Liver (tissue), 9 donors: ENCODE measurements around the gene THEM4. TPM values are rescaled to one million over a fixed set of nuclear protein-coding genes. Genes with fewer than 3 reads are reported as not detected.

Experiments
- DNase-seq: peaks from one replicate; pipeline ENCODE4 v3.0.0-alpha.2; 2017; ENCODE audit warnings: low spot score
- H3K27ac ChIP-seq, 2 donors: one replicate each; pipeline ENCODE4 v1.7.0; 2013; ENCODE audit warnings: inconsistent platforms in 2 of 2, low read length in 2 of 2, control low read depth in 1 of 2, low read depth in 1 of 2, mild to moderate bottlenecking in 1 of 2
- H3K27me3 ChIP-seq, 4 donors: one replicate each; pipeline versions ENCODE4 v1.6.1 to v1.7.0; 2013; ENCODE audit warnings: low read length in 3 of 4, inconsistent platforms in 1 of 4, mild to moderate bottlenecking in 1 of 4, moderate library complexity in 1 of 4; ENCODE audit not compliant: control insufficient read depth in 4 of 4, insufficient read depth in 4 of 4
- H3K36me3 ChIP-seq, 4 donors: one replicate each; pipeline versions ENCODE4 v1.6.1 to v1.7.0; 2013; ENCODE audit warnings: low read length in 3 of 4, mild to moderate bottlenecking in 3 of 4, low read depth in 1 of 4, moderate library complexity in 1 of 4; ENCODE audit not compliant: control insufficient read depth in 4 of 4, insufficient read depth in 3 of 4
- H3K4me1 ChIP-seq, 4 donors: one replicate each; pipeline versions ENCODE4 v1.6.1 to v1.7.0; 2013; ENCODE audit warnings: low read length in 3 of 4, mild to moderate bottlenecking in 3 of 4, moderate library complexity in 1 of 4; ENCODE audit not compliant: control insufficient read depth in 4 of 4, insufficient read depth in 4 of 4
- H3K4me3 ChIP-seq, 3 donors: one replicate each; pipeline versions ENCODE4 v1.6.1 to v1.7.0; 2013; ENCODE audit warnings: low read length in 3 of 3, control low read depth in 1 of 3, low read depth in 1 of 3, mild to moderate bottlenecking in 1 of 3
- H3K9ac ChIP-seq, 2 donors: one replicate each; pipeline ENCODE4 v1.7.0; 2013; ENCODE audit warnings: low read length in 2 of 2, mild to moderate bottlenecking in 2 of 2, moderate library complexity in 2 of 2, control low read depth in 1 of 2, low read depth in 1 of 2
- H3K9me3 ChIP-seq, 4 donors: one replicate each; pipeline versions ENCODE4 v1.6.1 to v1.7.0; 2013; ENCODE audit warnings: low read length in 3 of 4; ENCODE audit not compliant: control insufficient read depth in 4 of 4
- CTCF ChIP-seq: fragments of 150-350 bp; IDR thresholded peaks from 2 replicates; pipeline ENCODE4 v1.5.1; 2017; ENCODE audit warnings: improper control_type of control experiment, low read depth, low read length; ENCODE audit not compliant: missing input control
- EGR1 ChIP-seq, 2 donors: IDR thresholded peaks; 2 replicates each; pipeline ENCODE4 v1.6.1; 2016 to 2018; ENCODE audit warnings: antibody characterized with exemption in 2 of 2, low read depth in 2 of 2
- RXRA ChIP-seq, 2 donors: IDR thresholded peaks; 2 replicates each; pipeline ENCODE4 v1.6.1; 2017 to 2018; ENCODE audit warnings: antibody characterized with exemption in 2 of 2, mild to moderate bottlenecking in 1 of 2
- SP1 ChIP-seq: IDR thresholded peaks from 2 replicates; pipeline ENCODE4 v1.6.1; 2018; ENCODE audit warnings: antibody characterized with exemption, mild to moderate bottlenecking
- TAF1 ChIP-seq: conservative IDR thresholded peaks from 2 replicates; pipeline ENCODE4 v1.6.1; 2016; ENCODE audit warnings: antibody characterized with exemption, mild to moderate bottlenecking
- YY1 ChIP-seq: IDR thresholded peaks from 2 replicates; pipeline ENCODE4 v1.6.1; 2016; ENCODE audit warnings: antibody characterized with exemption, mild to moderate bottlenecking
- WGBS: extraction: QIAGEN DNeasy Blood & Tissue Kit; methylation state at CpG from one replicate; pipeline ENCODE4 v1.1.7; 2013; 5-methylcytosine and 5-hydroxymethylcytosine counted together
- polyA plus RNA-seq, 2 donors: library from polyadenylated mRNA; stranded (reverse) in 1 of 2; unstranded in 1 of 2; fragments of 200-250 nt in 1 of 2; fragments of >200 nt in 1 of 2; fragmentation: Nextera tagmentation in 1 of 2; extraction: Ambion mirVana in 1 of 2; gene quantifications; one replicate each; pipeline versions ENCODE4 v1.2.1 to v1.2.3, GENCODE V29; 2013 to 2015
- total RNA-seq, 2 donors: library from RNA; depleted of rRNA; stranded (reverse); fragments of >200 nt; gene quantifications; one replicate each; pipeline ENCODE4 v1.2.3, GENCODE V29; 2014
- TF ChIP-seq, protein P1 (sequence below): IDR thresholded peaks from 2 replicates; pipeline ENCODE4 v1.6.1; 2016; ENCODE audit warnings: antibody characterized with exemption
- TF ChIP-seq, protein P2 (sequence below): IDR thresholded peaks from 2 replicates; pipeline ENCODE4 v1.6.1; 2016; ENCODE audit warnings: antibody characterized with exemption
- TF ChIP-seq, protein P3 (sequence below): IDR thresholded peaks from 2 replicates; pipeline ENCODE4 v1.6.1; 2016; ENCODE audit warnings: antibody characterized with exemption
- TF ChIP-seq, protein P4 (sequence below): IDR thresholded peaks from 2 replicates; pipeline ENCODE4 v1.6.1; 2016; ENCODE audit warnings: antibody characterized with exemption, mild to moderate bottlenecking
- donor health status: healthy.
- donor health status: healthy.
- donor health status: healthy.
- donor health status: healthy.
- donor health status: healthy.

The THEM4 gene
- total and polyA plus RNA-seq, 4 donors = 6.1 to 16.2 (median 9.8) TPM

DNA sequence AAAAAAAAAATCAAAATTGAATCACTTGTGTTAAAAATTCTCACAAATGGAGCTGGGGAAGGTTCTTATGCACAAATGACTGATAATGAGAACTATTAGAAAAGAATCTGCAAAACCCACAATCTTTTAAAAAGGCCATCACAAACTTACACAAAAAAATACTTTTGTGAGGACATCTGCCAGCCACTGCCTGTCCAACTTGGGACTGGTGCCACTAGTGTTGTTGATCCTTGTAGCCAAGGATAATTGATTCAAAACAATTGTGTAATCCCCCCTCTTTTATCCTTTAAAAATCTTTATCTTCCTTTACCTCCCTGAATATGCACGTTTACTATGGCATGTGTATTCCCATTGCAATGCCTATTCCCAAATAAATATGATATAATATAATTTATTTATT, 39.2 kb upstream of the THEM4 start:
- DNase-seq = no peak
- no peaks in the 10 kb centered on the region for H3K9me3 ChIP-seq
- H3K36me3 ChIP-seq = no peaks in the 10 kb centered on the region
- no peaks in the 10 kb centered on the region for H3K27me3 ChIP-seq
- WGBS = 34% methylated on average over 1 of the region's 1 CpG
- no peak overlapping the region for H3K27ac ChIP-seq
- no peak overlapping the region for H3K9ac ChIP-seq
- H3K4me1 ChIP-seq = no peaks in the 10 kb centered on the region
- TF ChIP-seq, protein P1, sequence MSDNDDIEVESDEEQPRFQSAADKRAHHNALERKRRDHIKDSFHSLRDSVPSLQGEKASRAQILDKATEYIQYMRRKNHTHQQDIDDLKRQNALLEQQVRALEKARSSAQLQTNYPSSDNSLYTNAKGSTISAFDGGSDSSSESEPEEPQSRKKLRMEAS = no peak
- TF ChIP-seq EGR1 (IDR thresholded peaks at IDR 0.05; ENCODE audit: low read depth in 2 of 2) = no peak
- TF ChIP-seq, protein P2, sequence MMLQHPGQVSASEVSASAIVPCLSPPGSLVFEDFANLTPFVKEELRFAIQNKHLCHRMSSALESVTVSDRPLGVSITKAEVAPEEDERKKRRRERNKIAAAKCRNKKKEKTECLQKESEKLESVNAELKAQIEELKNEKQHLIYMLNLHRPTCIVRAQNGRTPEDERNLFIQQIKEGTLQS = no peak
- TF ChIP-seq TAF1 = no peak
- TF ChIP-seq, protein P3, sequence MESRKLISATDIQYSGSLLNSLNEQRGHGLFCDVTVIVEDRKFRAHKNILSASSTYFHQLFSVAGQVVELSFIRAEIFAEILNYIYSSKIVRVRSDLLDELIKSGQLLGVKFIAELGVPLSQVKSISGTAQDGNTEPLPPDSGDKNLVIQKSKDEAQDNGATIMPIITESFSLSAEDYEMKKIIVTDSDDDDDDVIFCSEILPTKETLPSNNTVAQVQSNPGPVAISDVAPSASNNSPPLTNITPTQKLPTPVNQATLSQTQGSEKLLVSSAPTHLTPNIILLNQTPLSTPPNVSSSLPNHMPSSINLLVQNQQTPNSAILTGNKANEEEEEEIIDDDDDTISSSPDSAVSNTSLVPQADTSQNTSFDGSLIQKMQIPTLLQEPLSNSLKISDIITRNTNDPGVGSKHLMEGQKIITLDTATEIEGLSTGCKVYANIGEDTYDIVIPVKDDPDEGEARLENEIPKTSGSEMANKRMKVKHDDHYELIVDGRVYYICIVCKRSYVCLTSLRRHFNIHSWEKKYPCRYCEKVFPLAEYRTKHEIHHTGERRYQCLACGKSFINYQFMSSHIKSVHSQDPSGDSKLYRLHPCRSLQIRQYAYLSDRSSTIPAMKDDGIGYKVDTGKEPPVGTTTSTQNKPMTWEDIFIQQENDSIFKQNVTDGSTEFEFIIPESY = no peak
- no peak for TF ChIP-seq RXRA (IDR thresholded peaks at IDR 0.05)
- no peak for TF ChIP-seq SP1
- TF ChIP-seq, protein P4, sequence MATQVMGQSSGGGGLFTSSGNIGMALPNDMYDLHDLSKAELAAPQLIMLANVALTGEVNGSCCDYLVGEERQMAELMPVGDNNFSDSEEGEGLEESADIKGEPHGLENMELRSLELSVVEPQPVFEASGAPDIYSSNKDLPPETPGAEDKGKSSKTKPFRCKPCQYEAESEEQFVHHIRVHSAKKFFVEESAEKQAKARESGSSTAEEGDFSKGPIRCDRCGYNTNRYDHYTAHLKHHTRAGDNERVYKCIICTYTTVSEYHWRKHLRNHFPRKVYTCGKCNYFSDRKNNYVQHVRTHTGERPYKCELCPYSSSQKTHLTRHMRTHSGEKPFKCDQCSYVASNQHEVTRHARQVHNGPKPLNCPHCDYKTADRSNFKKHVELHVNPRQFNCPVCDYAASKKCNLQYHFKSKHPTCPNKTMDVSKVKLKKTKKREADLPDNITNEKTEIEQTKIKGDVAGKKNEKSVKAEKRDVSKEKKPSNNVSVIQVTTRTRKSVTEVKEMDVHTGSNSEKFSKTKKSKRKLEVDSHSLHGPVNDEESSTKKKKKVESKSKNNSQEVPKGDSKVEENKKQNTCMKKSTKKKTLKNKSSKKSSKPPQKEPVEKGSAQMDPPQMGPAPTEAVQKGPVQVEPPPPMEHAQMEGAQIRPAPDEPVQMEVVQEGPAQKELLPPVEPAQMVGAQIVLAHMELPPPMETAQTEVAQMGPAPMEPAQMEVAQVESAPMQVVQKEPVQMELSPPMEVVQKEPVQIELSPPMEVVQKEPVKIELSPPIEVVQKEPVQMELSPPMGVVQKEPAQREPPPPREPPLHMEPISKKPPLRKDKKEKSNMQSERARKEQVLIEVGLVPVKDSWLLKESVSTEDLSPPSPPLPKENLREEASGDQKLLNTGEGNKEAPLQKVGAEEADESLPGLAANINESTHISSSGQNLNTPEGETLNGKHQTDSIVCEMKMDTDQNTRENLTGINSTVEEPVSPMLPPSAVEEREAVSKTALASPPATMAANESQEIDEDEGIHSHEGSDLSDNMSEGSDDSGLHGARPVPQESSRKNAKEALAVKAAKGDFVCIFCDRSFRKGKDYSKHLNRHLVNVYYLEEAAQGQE = no peak
- TF ChIP-seq YY1 = no peak
- TF ChIP-seq CTCF = no peak
- no peak overlapping the region for H3K4me3 ChIP-seq

- no peak overlapping the region for H3K9ac ChIP-seq
- H3K27me3 ChIP-seq = no peaks in the 10 kb centered on the region
- H3K4me1 ChIP-seq = no peaks in the 10 kb centered on the region
- H3K9me3 ChIP-seq = no peaks in the 10 kb centered on the region
- no peak for DNase-seq
- H3K36me3 ChIP-seq = no peaks in the 10 kb centered on the region
- TF ChIP-seq, protein P3 = no peak
- H3K27ac ChIP-seq = no peak overlapping the region
- WGBS = 93% methylated on average over 2 of the region's 2 CpGs
- H3K4me3 ChIP-seq = no peak overlapping the region
Measured at GRCh38 chr1:151947140-151947539, 37.8 kb upstream of the THEM4 start.
